NCI-H446 (cell line): Measurements from ENCODE around the gene MAPKAPK2.
"Not testable (repeated sequence)": the region's sequence is repeated elsewhere in the genome, so short reads cannot be mapped to it uniquely, and the experiment has no call there.

ENCODE experiments used
- DNase-seq, 2 experiments: peaks; one replicate each; lab custom pipeline; 2025; lab: John Stamatoyannopoulos, UW

The MAPKAPK2 gene

DNA sequence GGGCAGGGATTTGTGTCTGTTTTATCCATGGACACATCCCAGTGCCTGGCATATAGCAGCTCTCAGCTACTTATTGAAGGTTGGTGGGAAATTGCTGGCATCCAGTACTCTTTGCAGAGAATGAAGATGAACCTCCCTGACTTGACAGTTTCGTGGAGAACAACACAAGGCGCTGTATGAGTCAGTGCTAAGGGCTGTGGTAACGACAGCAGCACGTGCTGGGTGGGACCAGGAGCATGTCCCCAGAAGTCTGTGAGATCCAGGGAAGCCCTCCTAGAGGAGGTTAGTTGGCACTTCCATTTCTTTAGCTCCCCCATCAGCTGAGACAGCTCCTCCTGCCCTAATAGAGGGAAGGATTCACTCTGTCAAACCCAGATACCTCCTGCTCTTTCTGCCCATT lies 60.0 kb downstream of the MAPKAPK2 start:
- no peak for DNase-seq

DNA sequence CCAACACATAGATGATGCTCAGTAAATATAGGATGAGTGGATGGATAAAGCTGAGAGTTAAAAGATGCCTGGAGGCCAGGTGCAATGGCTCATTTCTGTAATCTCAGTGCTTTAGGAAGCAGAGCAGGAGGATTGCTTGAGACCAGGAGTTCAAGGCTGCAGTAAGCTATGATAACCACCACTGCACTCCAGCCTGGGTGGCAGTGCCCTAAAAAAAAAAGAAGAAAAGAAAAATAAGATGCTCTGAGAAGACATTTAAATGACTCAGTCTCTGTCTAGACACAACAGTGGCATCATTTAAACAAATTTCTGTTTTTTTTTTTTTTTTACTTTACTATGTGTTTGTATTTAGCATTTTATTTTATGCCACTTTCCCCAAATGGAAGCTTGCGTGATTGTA lies 60.6 kb downstream of the MAPKAPK2 start:
- no peak for DNase-seq

DNA sequence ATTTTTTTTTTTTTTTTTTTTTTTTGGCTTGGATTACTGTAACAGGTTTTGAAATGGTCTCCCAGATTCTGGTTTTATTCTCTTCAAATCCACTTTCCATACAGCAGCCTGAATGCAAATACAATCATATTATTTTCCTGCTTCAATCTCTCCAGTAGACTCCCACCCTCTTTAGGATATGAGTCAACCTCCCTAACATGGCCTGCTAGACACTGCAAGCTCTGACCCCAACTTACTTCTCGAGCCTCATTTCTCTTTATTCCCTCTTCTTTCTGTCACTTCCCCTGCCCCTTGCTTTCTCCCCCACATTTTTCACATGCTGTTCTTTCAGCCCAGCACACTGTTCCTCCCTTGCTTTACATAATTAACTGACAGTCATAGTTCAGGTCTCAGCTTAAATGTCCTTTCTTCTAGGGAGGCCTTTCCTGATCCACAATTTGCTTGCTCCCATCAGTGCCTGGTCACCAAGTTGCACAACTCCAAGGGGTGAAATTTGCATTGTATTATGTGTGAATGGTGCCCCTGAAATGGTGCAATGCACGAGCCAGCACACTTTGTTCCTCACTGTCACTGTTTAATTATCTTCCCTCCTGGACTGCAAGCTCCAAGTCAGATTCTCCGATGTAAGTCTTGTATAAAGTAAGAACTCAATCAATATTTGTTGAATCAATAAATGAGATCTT lies 63.8 kb downstream of the MAPKAPK2 start:
- DNase-seq: peak in 1 of 2 experiments; percentile 50

DNA sequence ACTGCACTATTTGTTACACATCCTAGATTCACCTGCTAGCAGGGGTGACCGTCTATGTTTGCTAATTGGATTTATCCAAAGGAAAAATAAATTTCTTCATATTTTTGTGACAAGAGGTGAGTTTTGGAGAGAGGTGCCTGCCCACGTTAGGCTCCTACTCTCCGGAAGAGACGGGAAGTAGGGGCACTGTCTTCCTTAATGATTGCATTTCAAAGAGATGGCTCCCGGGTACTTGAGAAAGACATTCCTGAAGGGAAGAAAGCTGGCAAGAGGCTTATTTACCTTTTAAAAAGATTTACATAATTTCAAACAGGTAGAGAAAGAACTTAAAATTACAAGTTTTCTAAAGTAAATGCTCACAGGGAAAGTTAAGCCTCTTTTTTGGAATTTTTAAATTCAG lies 67.2 kb downstream of the MAPKAPK2 start:
- no peak for DNase-seq

DNA sequence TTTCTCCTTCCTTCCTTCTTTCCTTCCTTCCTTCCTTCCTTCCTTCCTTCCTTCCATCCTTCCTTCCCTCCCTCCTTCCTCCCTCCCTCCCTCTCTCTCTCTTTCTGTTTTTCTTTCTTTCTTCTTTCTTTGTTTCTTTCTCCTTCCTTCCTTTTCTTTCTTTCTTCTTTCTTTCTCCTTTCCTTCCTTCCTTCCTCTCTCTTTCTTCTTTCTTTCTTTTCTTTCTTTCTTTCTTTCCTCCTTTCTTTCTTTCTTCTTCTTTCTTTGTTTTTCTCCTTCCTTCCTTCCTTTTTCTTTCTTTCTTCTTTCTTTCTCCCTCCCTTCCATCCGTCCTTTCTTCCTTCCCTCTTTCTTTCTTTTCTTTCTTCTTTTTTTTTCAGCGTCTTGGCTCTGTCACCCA lies 67.8 kb downstream of the MAPKAPK2 start:
- DNase-seq: no peak

DNA sequence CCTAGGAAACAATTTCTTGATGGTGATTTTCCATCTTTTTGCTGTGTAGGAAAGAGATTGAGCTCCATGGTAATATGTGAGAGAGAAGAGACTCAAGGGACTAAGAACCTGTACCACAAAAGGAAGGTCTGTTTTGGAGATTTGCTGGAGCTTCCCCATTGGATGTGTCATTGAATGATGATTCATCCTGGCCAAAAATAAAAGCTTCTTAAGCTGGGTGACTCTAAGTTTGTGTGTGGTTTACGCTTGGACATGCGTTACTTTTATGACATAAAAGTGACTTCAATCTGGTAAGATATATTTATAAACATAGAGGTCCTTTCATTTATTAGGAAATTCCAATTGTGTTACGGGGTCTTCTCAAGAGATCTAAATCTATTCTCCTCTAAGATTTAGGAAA lies 68.4 kb downstream of the MAPKAPK2 start:
- DNase-seq: no peak

DNA sequence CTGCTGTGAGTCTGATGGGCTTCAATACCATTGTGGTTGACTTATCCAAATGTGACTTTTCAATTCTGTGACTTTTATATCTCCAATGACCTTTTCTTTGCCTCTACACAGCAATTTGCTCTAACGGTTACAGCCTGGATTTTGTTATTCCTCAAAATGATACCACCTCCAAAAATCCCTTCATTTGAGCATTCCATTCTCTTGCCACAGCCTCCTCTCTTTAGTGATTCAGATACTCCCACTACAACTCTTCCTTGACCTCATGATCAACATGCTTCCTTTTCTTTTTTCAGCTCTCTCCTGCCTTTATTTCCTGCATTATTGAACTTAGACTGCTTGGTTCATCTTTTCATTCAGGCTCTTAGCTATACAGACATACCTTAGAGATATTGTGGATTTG lies 69.3 kb downstream of the MAPKAPK2 start:
- no peak for DNase-seq

DNA sequence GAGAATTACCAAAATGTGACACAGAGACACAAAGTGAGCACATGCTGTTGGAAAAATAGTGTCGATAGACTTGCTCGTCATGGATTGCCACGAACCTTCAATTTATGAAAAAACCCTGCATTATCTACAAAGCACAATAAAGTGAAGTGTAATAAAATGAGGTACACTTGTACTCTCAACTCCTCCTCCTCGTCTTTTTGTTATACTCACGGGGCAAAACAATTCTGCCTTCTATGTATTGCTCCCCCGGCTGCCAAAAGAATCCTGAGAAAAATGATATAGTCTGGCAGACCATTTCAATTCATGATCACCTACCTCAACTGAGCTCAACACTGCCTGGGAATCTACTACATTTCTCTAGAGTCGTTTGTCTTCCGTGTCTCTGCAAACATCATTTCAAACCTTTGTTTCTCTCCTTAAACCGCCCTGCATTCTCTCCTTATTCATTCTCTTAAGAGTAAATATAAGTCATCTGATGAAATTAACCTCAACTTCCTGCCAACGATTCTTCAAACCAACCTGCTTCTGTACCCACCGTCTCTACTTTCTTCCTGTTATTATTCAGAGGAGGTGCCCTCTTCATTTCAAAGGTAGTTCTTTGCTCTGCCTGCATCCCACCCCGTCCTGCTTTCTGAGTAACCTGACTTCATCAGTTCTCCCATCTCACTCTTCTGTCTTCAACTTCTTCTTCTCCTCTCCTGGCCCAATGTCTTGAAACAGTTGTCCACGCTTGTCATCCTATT lies 73.0 kb downstream of the MAPKAPK2 start:
- DNase-seq: no peak

DNA sequence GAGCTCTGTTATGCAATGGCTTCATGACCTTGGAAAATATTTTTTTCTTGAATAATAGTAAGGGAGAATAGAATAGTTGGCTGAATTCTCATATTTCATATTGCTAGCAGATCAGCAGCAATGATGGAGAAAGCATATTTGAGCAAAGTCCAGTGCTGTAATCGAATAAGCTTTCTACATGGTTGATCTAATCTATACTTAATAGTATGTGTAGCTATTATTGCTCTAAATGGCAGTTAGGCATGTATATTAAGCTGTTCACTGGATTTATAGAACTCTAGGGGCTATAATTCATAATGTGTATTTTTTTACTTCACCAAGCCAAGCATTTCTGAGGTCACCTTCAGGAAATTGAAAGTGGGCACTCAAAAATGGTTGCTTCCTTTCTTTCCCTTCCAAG lies 75.9 kb downstream of the MAPKAPK2 start:
- DNase-seq: no peak

DNA sequence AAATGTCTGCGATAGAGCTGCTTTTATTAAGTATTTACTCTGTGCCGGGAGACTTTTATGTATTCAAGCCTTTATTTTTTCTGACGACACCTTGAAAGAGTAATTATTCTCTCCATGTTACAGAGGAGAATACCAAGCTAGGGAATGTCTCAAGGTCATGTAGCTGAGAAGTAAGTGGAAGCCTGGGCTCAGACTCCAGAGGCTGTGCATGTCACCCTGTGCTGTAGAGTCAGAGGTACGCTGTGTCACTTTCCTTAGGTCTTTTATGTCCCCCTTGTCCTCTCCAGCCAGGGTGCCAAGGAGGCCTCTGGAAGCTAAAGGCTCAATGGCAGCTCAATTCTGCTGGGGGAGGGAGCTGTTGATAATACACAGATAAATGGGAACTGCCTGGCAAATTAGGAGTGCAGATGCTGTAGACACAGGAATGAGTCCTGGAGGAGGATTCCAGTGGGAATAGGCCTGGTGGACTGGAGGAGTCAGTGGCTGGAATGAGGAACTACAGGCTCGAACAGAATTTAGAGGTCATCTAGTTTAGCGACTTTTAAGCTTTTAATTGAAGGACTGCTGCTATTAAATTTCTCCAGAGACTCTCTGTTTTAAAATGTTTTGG lies 76.6 kb downstream of the MAPKAPK2 start:
- no peak for DNase-seq

DNA sequence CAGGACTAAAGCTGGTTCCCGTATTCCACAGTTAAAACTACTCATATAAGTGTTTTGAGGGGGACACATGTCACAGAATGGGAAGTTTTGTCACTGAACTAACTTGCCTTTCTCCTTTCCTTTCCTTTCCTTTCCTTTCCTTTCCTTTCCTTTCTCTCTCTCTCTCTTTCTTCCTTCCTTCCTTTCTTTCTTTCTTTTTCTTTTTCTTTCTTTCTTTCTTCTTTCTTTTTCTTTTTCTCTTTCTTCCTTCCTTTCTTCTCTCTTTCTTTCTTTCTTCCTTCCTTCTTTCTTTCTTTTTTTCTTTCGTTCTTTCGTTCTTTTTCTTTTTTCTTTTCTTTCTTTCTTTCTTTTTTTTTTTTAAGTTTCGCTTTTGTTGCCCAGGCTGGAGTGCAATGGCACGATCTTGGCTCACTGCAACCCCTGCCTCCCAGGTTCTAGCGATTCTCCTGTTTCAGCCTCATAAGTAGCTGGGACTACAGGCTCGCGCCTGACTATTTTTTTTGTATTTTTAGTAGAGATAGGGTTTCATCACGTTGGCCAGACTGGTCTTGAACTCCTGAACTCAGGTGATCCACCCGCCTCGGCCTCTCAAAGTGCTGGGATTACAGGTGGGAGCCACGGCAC lies 78.1 kb downstream of the MAPKAPK2 start:
- not testable (repeated sequence) for DNase-seq

DNA sequence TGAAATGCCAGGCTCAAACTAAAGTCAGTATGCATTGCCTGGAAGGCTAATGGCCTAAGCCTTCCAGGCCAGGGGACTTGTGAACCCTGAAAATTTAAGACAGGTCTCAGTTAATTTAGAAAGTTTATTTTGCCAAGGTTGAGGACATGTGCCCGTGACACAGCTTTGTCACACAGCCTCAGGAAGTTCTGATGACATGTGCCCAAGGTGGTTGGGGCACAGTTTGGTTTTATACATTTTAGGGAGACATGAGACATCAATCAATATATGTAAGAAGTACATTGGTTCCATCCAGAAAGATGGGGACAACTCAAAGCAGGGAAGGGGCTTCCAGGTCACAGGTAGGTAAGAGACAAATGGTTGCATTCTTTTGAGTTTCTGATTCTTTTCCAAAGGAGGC lies 81.1 kb downstream of the MAPKAPK2 start:
- not testable (repeated sequence) for DNase-seq

DNA sequence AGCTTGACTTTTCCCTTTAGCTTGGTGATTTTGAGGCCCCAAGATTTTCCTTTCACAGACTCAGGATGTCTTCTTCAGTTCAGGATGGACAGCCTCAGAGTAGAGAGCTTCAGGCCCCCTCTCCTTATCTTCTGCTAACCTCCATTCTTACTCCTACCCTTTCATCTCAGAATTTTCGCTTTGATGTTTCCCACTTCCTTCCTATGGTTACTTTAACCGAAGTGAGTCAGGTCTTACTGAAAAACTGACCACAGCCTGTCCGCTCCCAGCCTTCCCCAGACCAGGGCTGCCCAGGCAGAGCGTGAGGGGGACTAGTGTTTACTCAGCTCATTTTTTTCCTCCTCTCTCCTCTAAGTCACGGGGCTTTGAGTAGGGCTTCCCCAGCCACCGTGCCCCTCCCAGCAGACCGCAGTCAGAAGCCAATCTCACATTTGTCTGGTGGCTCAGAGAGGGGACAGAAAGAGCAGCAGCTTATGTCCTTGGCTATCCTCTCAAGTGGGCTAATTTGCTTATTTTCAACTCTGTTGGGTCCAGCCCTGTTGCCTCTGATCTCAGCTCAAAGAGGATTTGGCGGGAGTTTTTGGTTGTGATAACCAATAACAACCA lies 81.6 kb downstream of the MAPKAPK2 start:
- DNase-seq: no peak

DNA sequence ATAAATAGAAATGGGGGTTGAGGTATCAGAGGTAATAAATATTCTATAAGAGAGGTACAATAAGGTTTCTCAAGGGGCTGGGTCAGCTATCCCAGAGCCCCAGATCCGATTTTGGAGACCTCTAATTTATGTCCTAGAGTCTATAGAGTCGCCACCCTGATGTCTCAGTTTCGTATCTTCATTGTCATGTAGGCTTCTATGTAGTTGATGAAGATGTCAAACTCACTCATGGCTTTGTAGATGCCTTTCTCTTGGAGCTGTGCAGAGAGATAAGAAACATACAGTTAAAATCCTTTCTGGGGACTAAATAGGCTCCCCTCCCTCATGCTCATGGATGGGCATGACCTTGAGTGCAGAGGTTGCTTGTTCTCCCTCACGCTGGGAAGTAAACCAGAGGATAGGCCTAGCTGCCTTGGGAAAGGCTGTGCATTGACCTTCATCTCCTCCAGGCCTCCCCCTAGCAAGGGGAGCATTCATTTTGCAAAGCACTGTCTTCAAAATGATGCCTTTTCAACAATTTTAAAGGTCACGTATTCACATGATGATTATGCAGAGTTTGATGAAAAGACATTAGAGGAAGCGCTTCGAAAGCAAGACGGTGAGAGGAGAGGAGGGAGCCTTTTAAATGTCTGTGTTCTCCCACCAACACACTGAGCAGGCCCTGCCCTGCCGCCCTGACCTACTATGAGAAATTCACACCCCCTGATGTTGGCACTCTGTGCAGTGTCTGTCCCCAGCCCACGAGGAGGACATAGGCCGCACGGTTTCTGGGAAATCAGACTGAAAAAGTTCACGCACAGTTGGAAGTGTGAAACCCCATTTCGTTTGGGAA lies 84.0 kb downstream of the MAPKAPK2 start:
- no peak for DNase-seq

DNA sequence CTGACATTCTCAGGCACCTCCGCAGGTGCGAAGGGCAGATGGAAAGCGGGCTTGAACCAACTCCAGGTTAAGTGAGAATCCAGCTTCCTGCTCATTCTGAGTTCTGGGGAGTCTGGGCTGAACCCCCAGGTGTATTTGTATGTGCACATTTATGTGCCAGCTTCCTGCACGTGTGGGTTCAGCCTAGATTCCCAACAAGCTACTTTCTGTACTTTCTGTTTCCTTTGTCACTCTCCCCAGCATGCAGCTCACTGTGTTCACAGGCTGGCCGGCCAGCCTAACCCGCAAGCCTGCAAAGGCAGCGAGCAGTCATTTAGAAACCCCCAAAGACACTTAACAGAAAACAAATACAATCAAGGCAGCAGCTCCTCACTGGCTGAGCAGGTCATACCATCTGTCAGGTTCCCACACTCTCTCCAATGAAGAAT lies 84.6 kb downstream of the MAPKAPK2 start:
- no peak for DNase-seq

DNA sequence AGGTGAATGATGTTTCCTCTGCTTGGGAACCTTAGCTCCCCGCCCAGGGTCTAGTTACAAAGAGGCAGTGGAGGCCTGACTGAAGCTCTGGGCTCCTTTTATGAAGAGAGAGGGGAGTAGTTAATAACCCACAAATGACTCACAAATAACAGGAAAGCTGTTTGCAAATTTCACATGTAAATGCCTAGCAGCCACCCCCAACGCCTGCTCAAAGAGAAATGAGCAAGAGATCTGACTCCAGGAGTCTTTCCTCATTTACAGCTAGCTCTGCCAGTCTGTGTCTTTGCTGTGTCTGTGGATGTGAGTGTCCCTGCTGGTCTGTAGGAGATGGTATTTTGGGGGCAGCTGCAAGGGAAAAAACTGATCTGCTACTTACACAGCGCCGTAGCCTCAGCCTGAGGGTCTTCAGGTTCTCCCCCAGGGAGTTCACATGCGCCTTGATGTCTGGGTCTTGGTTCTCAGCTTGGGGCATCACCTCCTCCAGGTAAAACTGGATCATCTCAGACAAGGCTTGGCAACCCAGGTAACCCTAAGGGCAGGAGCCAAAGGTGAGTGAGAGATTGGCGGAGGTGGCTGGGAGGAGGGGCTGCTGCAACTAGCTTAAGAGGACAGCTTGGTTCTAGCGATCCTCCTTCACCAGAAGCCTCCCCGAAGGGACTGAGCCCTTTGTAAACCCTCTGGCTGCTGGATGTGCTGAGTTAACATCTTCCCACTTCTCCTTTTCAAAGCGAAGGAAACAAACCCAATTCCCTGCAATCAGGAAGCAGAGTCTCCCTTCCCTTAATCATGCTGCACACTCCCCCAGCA lies 86.0 kb downstream of the MAPKAPK2 start, which contains the start of gene IL19:
IL19 (plus strand) TSS at position 243 of the 807 bp plus-strand sequence. CDS start 65,890 bp downstream, outside the sequence.
- no peak for DNase-seq

DNA sequence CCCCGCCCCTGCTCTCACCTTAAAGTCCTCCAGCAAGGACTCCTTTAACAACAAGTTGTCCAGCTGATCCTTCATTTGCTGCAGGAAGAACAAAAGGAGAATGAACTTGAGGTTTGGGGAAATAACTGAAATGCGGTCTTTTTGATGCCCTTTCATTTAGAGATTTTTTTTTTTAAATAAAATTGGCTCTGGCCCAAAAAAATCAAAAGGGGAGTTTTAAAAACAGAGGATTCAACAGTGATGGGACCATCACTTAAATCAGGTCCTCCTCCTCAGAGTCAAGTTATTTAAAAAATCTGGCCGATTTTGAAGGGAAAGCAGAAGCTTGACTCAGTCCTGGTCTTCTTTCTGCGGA lies 86.6 kb downstream of the MAPKAPK2 start:
- DNase-seq: no peak

DNA sequence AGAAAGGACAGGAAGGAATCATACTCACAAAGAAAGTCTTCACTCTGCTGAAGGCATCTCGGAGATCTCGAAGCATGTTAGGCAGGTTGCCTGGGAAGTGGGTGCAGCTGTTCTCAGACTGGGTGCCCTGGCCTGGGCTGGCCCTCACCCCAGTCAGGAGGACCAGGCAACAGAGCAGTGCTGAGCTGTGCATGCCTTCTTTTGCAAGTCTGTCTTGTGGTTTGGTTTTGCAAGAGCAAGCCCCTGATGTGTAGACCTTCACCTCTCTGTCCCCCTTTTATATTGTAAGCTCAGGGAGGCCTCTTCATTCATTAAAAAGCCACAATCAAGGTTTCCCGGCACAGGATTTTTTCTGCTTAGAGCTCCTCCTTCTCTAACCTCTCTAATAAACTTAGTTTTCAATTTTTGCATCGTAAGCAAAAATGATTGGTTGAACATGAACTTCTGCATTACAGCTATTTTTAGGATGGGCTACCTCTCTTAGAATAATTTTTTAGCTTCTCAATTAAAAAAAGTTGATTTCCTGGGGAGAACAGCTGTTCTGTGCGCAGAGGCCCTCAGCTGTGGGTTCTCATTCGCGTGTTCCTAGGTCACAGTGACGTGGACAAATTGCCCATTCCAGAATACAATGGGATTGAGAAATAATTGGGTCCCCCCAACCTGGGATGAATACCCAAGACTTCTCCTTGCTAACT lies 87.7 kb downstream of the MAPKAPK2 start, which contains the start of gene IL10:
IL10 (minus strand) TSS at position 252 of the 695 bp plus-strand sequence; CDS start at position 193, 59 bp downstream.
- DNase-seq: no peak

DNA sequence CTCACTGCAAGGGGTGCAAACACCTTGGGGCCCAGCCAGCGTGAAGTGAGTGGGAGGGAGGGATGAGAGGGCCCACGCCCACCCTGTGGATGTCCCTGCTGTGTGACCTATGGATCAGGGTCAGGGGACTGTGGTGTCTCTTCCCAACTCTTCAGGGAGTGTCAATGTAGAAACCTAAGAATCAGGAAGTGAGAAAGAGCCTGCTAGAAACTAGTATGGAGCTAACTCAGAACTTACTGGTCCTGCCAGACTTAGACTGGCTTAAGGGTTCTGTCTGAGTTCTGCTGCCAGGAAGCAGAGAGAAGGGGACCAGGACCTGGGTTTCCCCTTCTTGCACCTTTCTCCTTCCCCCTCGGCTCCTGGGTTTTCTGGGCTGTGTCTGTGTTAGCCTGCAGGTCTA lies 89.4 kb downstream of the MAPKAPK2 start:
- DNase-seq: no peak

DNA sequence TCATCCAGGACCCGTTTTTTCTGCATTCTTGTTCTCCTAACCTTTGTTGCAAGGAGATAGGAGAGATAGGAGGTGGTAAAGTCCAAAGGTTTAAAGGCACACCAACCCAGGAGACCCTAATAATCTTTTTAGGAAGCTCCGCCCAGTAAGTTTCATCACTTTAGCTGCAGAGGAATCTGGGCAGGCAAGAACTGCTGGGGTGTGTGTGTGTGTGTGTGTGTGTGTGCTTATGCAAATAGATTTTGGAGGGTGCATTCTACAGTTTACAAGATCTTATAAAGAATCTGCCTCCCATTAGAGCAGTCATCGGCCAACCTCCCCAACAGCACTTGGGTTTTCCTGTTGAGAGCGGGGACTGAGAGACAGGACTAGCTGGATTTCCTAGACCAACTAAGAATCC lies 91.5 kb downstream of the MAPKAPK2 start:
- no peak for DNase-seq
